Stimulated activated CD4-positive, alpha-beta T cell treated with anti-CD3 and anti-CD28 coated beads, TNF-alpha, amount 100 ng/mL, for 24 hours (primary cell): ENCODE data around the gene CES5A.
"Not testable (repeated sequence)": the region's sequence is repeated elsewhere in the genome, so short reads cannot be mapped to it uniquely, and the experiment has no call there.

Experiments used
- DNase-seq, 3 experiments: peaks; one replicate each; pipeline ENCODE4 v3.0.0-alpha.2; 2020; ENCODE audit warnings: low read depth in 3 of 3

Gene CES5A

GRCh38 chr16:55876854-55877253 lies 1.7 kb upstream of the CES5A start:
- DNase-seq, result no peak

- DNase-seq, result no peak
Measured at GRCh38 chr16:55873122-55873521, 2.1 kb downstream of the CES5A start.

- no peak for DNase-seq
Measured at GRCh38 chr16:55872130-55872529, 3.0 kb downstream of the CES5A start.

- DNase-seq, result no peak
Measured at GRCh38 chr16:55871411-55872038, 3.6 kb downstream of the CES5A start.

- DNase-seq, result no peak
Measured at GRCh38 chr16:55868980-55869379, 6.2 kb downstream of the CES5A start.

GRCh38 chr16:55868137-55868536 lies 7.0 kb downstream of the CES5A start:
- DNase-seq, result no peak

GRCh38 chr16:55861288-55861687 lies 13.9 kb downstream of the CES5A start:
- DNase-seq, result no peak

- DNase-seq, result not testable (repeated sequence)
Measured at GRCh38 chr16:55857650-55858049, 17.5 kb downstream of the CES5A start.

GRCh38 chr16:55856950-55857349 lies 18.2 kb downstream of the CES5A start:
- DNase-seq, result no peak

- no peak for DNase-seq
Measured at GRCh38 chr16:55853114-55853513, 22.1 kb downstream of the CES5A start.

GRCh38 chr16:55849536-55849935 lies 25.6 kb downstream of the CES5A start:
- no peak for DNase-seq

GRCh38 chr16:55846598-55847346 lies 28.4 kb downstream of the CES5A start:
- no peak for DNase-seq

- DNase-seq, result no peak
Measured at GRCh38 chr16:55843105-55843395, 32.1 kb downstream of the CES5A start.

GRCh38 chr16:55842369-55843104 lies 32.6 kb downstream of the CES5A start:
- DNase-seq, result peak in 1 of 3 experiments; percentile 7

GRCh38 chr16:55839115-55839514 lies 36.1 kb downstream of the CES5A start:
- no peak for DNase-seq

- no peak for DNase-seq
Measured at GRCh38 chr16:55836158-55836611, 39.0 kb downstream of the CES5A start.

GRCh38 chr16:55835581-55835980 lies 39.6 kb downstream of the CES5A start:
- DNase-seq, result no peak

- DNase-seq, result not testable (repeated sequence)
Measured at GRCh38 chr16:55835173-55835572, 40.0 kb downstream of the CES5A start.

- DNase-seq, result no peak
Measured at GRCh38 chr16:55834049-55834448, 41.1 kb downstream of the CES5A start.

GRCh38 chr16:55832773-55833691 lies 42.1 kb downstream of the CES5A start, which contains the start of gene CES1:
Gene CES1, minus strand, starts transcription at chr16:55833096. Its CDS starts 41 bp downstream, at chr16:55833055.
- no peak for DNase-seq

- DNase-seq, result no peak
Measured at GRCh38 chr16:55832425-55832772, 42.8 kb downstream of the CES5A start.
